OCI-LY7 (cell line): ENCODE data around the gene CELF2.
"Not testable (repeated sequence)": the region's sequence is repeated elsewhere in the genome, so short reads cannot be mapped to it uniquely, and the experiment has no call there.

Source experiments
- EZH2phosphoT487 ChIP-seq: fragments of 200-600 bp; sonication (generic); IDR thresholded peaks from 2 replicates; pipeline ENCODE4 v1.6.1; 2018; ENCODE audit warnings: low read depth, borderline replicate concordance, mild to moderate bottlenecking, mixed run types, antibody characterized with exemption, low read length, moderate library complexity, mixed read lengths
- TF ChIP-seq, protein P1 (sequence below): fragments of 200-600 bp; sonication (generic); conservative IDR thresholded peaks from 2 replicates; pipeline ENCODE4 v1.5.1; 2014; ENCODE audit warnings: mild to moderate bottlenecking, antibody characterized with exemption, low read length, moderate library complexity, mixed read lengths

DNA sequence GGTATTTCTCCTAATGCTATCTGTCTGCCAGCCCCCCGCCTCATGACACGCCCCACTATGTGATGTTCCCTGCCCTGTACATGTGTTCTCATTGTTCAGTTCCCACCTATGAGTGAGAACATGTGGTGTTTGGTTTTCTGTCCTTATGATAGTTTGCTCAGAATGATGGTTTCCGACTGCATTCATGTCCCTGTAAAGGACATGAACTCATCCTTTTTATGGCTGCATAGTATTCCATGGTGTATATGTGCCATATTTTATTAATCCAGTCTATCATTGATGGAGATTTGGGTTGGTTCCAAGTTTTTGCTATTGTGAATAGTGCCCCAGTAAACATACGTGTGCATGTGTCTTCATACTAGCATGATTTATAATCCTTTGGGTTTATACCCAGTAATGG lies 109.3 kb downstream of the CELF2 start:
- TF ChIP-seq, protein P1, sequence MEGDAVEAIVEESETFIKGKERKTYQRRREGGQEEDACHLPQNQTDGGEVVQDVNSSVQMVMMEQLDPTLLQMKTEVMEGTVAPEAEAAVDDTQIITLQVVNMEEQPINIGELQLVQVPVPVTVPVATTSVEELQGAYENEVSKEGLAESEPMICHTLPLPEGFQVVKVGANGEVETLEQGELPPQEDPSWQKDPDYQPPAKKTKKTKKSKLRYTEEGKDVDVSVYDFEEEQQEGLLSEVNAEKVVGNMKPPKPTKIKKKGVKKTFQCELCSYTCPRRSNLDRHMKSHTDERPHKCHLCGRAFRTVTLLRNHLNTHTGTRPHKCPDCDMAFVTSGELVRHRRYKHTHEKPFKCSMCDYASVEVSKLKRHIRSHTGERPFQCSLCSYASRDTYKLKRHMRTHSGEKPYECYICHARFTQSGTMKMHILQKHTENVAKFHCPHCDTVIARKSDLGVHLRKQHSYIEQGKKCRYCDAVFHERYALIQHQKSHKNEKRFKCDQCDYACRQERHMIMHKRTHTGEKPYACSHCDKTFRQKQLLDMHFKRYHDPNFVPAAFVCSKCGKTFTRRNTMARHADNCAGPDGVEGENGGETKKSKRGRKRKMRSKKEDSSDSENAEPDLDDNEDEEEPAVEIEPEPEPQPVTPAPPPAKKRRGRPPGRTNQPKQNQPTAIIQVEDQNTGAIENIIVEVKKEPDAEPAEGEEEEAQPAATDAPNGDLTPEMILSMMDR, result not testable (repeated sequence)
- not testable (repeated sequence) for TF ChIP-seq EZH2phosphoT487
